CD4-positive, alpha-beta memory T cell (primary cell): Measurements from ENCODE around the gene MAGEB2. TPM values are rescaled to one million over a fixed set of nuclear protein-coding genes. Genes with fewer than 3 reads are reported as not detected.
"Not testable (repeated sequence)": the region's sequence is repeated elsewhere in the genome, so short reads cannot be mapped to it uniquely, and the experiment has no call there.

Source experiments
- CTCF ChIA-PET: fragments of 350-600 bp; sonication (Branson Sonifier 250); formaldehyde crosslinking; loops from one replicate; lab custom pipeline; 2021; ENCODE audit warnings: inconsistent platforms; ENCODE audit not compliant: partially characterized antibody; lab: Charles Lee
- POLR2A ChIA-PET: fragments of 350-600 bp; sonication (Branson Sonifier 250); formaldehyde crosslinking; loops from one replicate; lab custom pipeline; 2021; ENCODE audit not compliant: partially characterized antibody; lab: Charles Lee
- DNase-seq, 5 donors: peaks; one replicate each; pipeline versions ENCODE4 v3.0.0 to v3.0.0-alpha.2; 2020 to 2022; ENCODE audit warnings: mixed read lengths in 1 of 5
- H3K27ac ChIP-seq: one replicate; pipeline ENCODE4 v1.7.0; 2013; ENCODE audit warnings: low read depth, low read length
- H3K27me3 ChIP-seq: 2 replicates; pipeline ENCODE4 v1.7.0; 2013; ENCODE audit warnings: mild to moderate bottlenecking, low read length, moderate library complexity; ENCODE audit not compliant: insufficient read depth
- H3K36me3 ChIP-seq: 2 replicates; pipeline ENCODE4 v1.7.0; 2013; ENCODE audit warnings: mild to moderate bottlenecking, low read length, moderate library complexity; ENCODE audit not compliant: insufficient read depth
- H3K4me1 ChIP-seq: 2 replicates; pipeline ENCODE4 v1.7.0; 2013; ENCODE audit warnings: mild to moderate bottlenecking, low read length, moderate library complexity; ENCODE audit not compliant: insufficient read depth
- H3K4me3 ChIP-seq, 2 donors: one replicate each; pipeline ENCODE4 v1.7.0; 2013; ENCODE audit warnings: low read length in 2 of 2, mild to moderate bottlenecking in 1 of 2
- H3K9me3 ChIP-seq, 2 donors: one replicate each; pipeline ENCODE4 v1.7.0; 2013; ENCODE audit warnings: low read length in 2 of 2, control low read depth in 1 of 2; ENCODE audit not compliant: control insufficient read depth in 1 of 2
- H3K27ac Mint-ChIP-seq, 7 donors: one replicate each; pipeline ENCODE4 v1.8.0; 2020 to 2021; ENCODE audit warnings: mixed read lengths in 7 of 7, mild to moderate bottlenecking in 6 of 7, inconsistent platforms in 3 of 7, moderate library complexity in 3 of 7
- H3K27me3 Mint-ChIP-seq, 2 donors: one replicate each; pipeline ENCODE4 v1.8.0; 2020 to 2021; ENCODE audit warnings: mixed read lengths in 2 of 2
- H3K36me3 Mint-ChIP-seq, 2 donors: one replicate each; pipeline ENCODE4 v1.8.0; 2020 to 2021; ENCODE audit warnings: mixed read lengths in 2 of 2, inconsistent platforms in 1 of 2, mild to moderate bottlenecking in 1 of 2
- H3K4me1 Mint-ChIP-seq, 4 donors: one replicate each; pipeline ENCODE4 v1.8.0; 2020 to 2021; ENCODE audit warnings: mixed read lengths in 4 of 4, mild to moderate bottlenecking in 1 of 4
- H3K4me3 Mint-ChIP-seq, 8 donors: one replicate each; pipeline ENCODE4 v1.8.0; 2020 to 2021; ENCODE audit warnings: mixed read lengths in 8 of 8, mild to moderate bottlenecking in 7 of 8, moderate library complexity in 6 of 8, inconsistent platforms in 3 of 8
- H3K9me3 Mint-ChIP-seq, 8 donors: one replicate each; pipeline ENCODE4 v1.8.0; 2020 to 2021; ENCODE audit warnings: mixed read lengths in 8 of 8, mild to moderate bottlenecking in 5 of 8, inconsistent platforms in 3 of 8, moderate library complexity in 1 of 8
- intact Hi-C: fragments of 100-400 bp; cut with micrococcal nuclease; formaldehyde crosslinking; loops from one replicate; pipeline ENCODE4 v1.15.1; 2023
- polyA plus RNA-seq, 2 donors: library from polyadenylated mRNA; unstranded; fragments of 300-500 nt; fragmentation: Illumina TruSeq; gene quantifications; one replicate each; pipeline ENCODE4 v1.2.3, GENCODE V29; 2021
- total RNA-seq, 2 experiments: library from RNA; stranded (reverse); gene quantifications; one replicate each; pipeline ENCODE4 v1.2.3, GENCODE V29; 2021

MAGEB2 gene, protein sequence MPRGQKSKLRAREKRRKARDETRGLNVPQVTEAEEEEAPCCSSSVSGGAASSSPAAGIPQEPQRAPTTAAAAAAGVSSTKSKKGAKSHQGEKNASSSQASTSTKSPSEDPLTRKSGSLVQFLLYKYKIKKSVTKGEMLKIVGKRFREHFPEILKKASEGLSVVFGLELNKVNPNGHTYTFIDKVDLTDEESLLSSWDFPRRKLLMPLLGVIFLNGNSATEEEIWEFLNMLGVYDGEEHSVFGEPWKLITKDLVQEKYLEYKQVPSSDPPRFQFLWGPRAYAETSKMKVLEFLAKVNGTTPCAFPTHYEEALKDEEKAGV
- not detected for total RNA-seq
- not detected for polyA plus RNA-seq

DNA sequence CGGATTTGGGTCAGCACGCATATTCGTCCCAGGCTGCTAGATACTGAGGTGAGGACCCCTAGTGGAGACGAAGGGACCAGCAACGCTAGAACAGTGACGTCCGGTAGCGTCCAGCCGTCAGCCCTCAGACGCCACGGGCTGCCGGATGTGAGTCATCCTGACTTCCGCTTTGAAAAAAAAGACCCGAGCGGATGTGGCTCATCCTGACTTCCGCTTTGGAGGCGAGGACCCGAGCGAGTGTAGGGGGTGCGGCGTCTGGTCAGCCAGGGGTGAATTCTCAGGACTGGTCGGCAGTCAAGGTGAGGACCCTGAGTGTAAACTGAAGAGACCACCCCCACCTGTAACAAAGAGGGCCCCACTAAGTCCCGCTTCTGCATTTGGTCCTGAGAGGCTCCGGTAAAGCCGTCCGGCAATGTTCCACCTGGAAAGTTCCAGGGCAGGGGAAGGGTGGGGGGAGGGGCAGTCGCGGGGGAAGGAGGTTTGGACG lies at the start of gene MAGEB2:
TSS of gene MAGEB2 (plus strand) at position 207 of the 487 bp plus-strand sequence. CDS start 3,018 bp downstream, outside the sequence.
- Histone ChIP-seq H3K4me3 (no peak within 1 kb of the TSS), H3K4me1 (no peaks in the 10 kb centered on the region), H3K9me3 (no peaks in the 10 kb centered on the region), H3K27ac (no peak within 1 kb of the TSS), H3K27me3 (no peaks in the 10 kb centered on the region), H3K36me3 (no peaks in the 10 kb centered on the region)
- CTCF ChIA-PET = no interaction called here
- H3K9me3 Mint-ChIP-seq = peaks cover 0 to 3% (median 0%) of the 10 kb centered on the region in 8 donors
- no peaks in the 10 kb centered on the region for H3K36me3 Mint-ChIP-seq
- peaks cover 0 to 2% of the 10 kb centered on the region in 2 donors for H3K27me3 Mint-ChIP-seq
- H3K27ac Mint-ChIP-seq = no peak within 1 kb of the TSS
- DNase-seq = no peak
- POLR2A ChIA-PET = no interaction called here
- H3K4me3 Mint-ChIP-seq = no peak within 1 kb of the TSS
- intact Hi-C loops = no loop called here
- no peaks in the 10 kb centered on the region for H3K4me1 Mint-ChIP-seq

DNA sequence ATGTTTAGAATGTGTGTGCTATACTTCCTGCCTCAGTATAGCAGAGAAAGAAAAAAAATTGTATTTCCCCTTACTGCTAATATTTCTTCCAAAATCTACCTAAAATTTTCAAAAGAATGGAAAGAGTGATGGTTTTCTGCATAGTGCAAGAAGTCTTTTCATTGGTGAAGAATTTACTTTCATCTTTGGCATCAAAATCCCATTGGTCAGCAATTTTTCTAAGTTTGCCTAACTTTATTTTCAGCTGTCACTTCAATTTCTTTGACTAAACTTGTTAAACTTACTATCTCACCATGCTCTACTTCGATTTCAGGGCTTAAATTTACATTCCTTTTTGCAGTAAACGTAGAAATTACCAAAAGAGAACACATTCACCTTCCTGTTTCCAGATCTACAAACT lies 44.5 kb upstream of the MAGEB2 start:
- Mint-ChIP-seq H3K4me3 (no peak overlapping the region), H3K36me3 (no peaks in the 10 kb centered on the region), H3K9me3 (no peaks in the 10 kb centered on the region), H3K4me1 (no peaks in the 10 kb centered on the region), H3K27me3 (no peaks in the 10 kb centered on the region), H3K27ac (no peak overlapping the region)
- H3K27me3 ChIP-seq = no peaks in the 10 kb centered on the region
- no peak overlapping the region for H3K4me3 ChIP-seq
- H3K27ac ChIP-seq = no peak overlapping the region
- CTCF ChIA-PET = no interaction called here
- no peaks in the 10 kb centered on the region for H3K4me1 ChIP-seq
- H3K9me3 ChIP-seq = no peaks in the 10 kb centered on the region
- POLR2A ChIA-PET = no interaction called here
- no peak for DNase-seq
- no peaks in the 10 kb centered on the region for H3K36me3 ChIP-seq
- intact Hi-C loops = no loop called here

DNA sequence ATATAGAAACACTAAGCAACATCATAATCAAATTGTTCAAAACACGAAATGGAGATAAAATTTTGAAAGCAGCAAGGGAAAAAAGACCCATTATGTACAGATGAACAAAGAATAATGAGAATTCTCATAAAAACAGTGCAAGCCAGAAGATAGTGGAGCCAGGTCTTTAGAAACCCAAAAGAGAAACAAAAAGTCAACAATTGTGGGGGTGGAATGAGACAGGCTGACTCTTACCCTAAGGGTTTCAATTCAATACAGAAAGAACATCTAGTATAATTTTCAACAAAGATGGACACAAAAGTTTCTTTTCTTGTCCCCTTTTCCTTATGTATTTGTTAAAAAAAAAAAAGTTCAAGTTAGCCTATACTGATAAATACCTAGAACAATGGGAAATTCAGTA lies 34.0 kb upstream of the MAGEB2 start:
- no peak for DNase-seq
- intact Hi-C loops = no loop called here
- Histone ChIP-seq H3K27me3 (no peaks in the 10 kb centered on the region), H3K4me1 (no peaks in the 10 kb centered on the region), H3K36me3 (no peaks in the 10 kb centered on the region), H3K9me3 (no peaks in the 10 kb centered on the region), H3K4me3 (no peak overlapping the region), H3K27ac (no peak overlapping the region)
- no peaks in the 10 kb centered on the region for H3K4me1 Mint-ChIP-seq
- peaks cover 0 to 4% (median 0%) of the 10 kb centered on the region in 8 donors for H3K9me3 Mint-ChIP-seq
- H3K27me3 Mint-ChIP-seq = peaks cover 0 to 6% of the 10 kb centered on the region in 2 donors
- H3K27ac Mint-ChIP-seq = no peak overlapping the region
- no peaks in the 10 kb centered on the region for H3K36me3 Mint-ChIP-seq
- H3K4me3 Mint-ChIP-seq = no peak overlapping the region
- CTCF ChIA-PET = no interaction called here
- POLR2A ChIA-PET = no interaction called here

DNA sequence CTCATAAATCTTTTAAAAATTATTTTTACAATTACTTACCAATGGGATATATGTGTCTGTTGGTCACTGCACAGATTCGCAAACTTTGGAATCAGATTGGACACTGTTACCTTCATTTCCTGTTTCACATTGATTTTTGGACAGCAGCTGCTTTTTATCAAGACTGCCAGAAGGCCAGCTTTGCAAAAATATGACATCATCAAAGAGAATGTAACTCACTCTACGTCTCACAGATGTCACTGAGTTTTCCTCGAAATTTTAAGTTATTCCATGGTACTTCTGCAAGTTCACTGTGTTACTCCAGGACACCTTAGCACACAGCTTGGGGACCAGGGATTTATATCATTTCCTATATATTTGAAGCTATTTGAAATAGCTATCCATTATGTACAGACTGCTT lies 31.8 kb upstream of the MAGEB2 start:
- Mint-ChIP-seq H3K36me3 (no peaks in the 10 kb centered on the region), H3K27me3 (peaks cover 0 to 6% of the 10 kb centered on the region in 2 donors), H3K9me3 (peaks cover 0 to 3% (median 0%) of the 10 kb centered on the region in 8 donors), H3K27ac (no peak overlapping the region), H3K4me1 (no peaks in the 10 kb centered on the region), H3K4me3 (no peak overlapping the region)
- CTCF ChIA-PET = no interaction called here
- Histone ChIP-seq H3K4me1 (no peaks in the 10 kb centered on the region), H3K27ac (no peak overlapping the region), H3K27me3 (no peaks in the 10 kb centered on the region), H3K36me3 (no peaks in the 10 kb centered on the region), H3K9me3 (no peaks in the 10 kb centered on the region), H3K4me3 (no peak overlapping the region)
- POLR2A ChIA-PET = no interaction called here
- DNase-seq = no peak
- intact Hi-C loops = no loop called here

DNA sequence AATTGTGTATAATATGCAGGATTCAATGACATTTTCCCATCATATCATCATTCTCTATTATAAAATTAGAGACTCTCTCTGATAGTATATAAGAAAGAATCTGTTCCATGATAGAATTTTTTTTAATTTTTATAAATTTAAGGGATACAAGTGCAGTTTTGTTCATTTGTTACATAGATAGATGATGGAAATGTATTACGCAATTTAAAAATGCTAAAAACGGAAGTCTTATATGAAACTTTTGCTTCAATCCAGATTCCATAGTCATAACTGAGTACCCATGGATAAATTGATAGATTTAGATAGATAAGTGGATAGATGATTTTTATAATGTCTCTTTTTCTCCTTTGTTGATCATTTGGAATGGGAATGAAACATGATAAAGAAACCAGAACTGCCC lies 24.9 kb upstream of the MAGEB2 start:
- no peak overlapping the region for H3K27ac ChIP-seq
- ChIA-PET POLR2A (no interaction called here), CTCF (no interaction called here)
- no peak overlapping the region for H3K4me3 ChIP-seq
- Mint-ChIP-seq H3K4me3 (no peak overlapping the region), H3K36me3 (no peaks in the 10 kb centered on the region), H3K4me1 (no peaks in the 10 kb centered on the region), H3K9me3 (no peaks in the 10 kb centered on the region), H3K27me3 (no peaks in the 10 kb centered on the region), H3K27ac (no peak overlapping the region)
- H3K36me3 ChIP-seq = no peaks in the 10 kb centered on the region
- H3K9me3 ChIP-seq = no peaks in the 10 kb centered on the region
- intact Hi-C loops = no loop called here
- H3K4me1 ChIP-seq = no peaks in the 10 kb centered on the region
- no peak for DNase-seq
- no peaks in the 10 kb centered on the region for H3K27me3 ChIP-seq

DNA sequence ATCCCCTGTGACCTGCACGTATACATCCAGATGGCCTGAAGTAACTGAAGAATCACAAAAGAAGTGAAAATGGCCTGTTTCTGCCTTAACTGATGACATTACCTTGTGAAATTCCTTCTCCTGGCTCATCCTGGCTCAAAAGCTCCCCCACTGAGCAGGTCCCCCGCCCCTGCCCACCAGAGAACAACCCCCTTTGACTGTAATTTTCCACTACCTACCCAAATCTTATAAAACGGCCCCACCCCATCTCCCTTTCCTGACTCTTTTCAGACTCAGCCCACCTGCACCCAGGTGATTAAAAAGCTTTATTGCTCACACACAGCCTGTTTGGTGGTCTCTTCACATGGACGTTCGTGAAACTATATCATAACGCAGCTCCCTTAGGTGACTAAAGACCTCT lies 21.5 kb upstream of the MAGEB2 start:
- H3K4me1 Mint-ChIP-seq, DNase-seq, H3K27ac ChIP-seq, CTCF ChIA-PET, H3K27ac Mint-ChIP-seq, H3K27me3 Mint-ChIP-seq, H3K4me1 ChIP-seq, POLR2A ChIA-PET, H3K4me3 Mint-ChIP-seq, H3K27me3 ChIP-seq, H3K36me3 Mint-ChIP-seq, H3K9me3 ChIP-seq, intact Hi-C loops, H3K36me3 ChIP-seq, H3K4me3 ChIP-seq, H3K9me3 Mint-ChIP-seq: not testable (repeated sequence)

DNA sequence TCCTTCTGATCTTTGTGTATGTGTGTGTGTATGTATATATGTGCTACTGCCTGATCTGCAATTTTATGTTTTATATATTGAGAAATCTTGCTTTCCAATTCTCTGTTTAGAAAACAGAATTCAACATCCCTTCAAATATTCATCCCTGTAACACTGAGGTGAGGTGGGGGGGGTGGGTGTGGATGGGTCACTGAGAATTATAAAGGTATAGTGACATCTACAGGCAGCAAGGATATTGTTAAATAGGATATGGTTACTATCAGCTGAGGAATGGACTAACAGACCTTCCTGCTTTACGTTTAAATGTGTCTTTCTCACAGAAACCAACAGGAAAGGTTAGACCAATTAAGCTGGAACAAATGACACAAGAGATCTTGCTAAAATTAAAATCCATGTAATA lies 19.0 kb upstream of the MAGEB2 start:
- H3K27me3 ChIP-seq = no peaks in the 10 kb centered on the region
- H3K27ac ChIP-seq = no peak overlapping the region
- no peaks in the 10 kb centered on the region for H3K9me3 Mint-ChIP-seq
- DNase-seq = no peak
- CTCF ChIA-PET = no interaction called here
- H3K4me1 ChIP-seq = no peaks in the 10 kb centered on the region
- no peak overlapping the region for H3K4me3 Mint-ChIP-seq
- H3K36me3 Mint-ChIP-seq = no peaks in the 10 kb centered on the region
- H3K36me3 ChIP-seq = no peaks in the 10 kb centered on the region
- H3K4me1 Mint-ChIP-seq = no peaks in the 10 kb centered on the region
- H3K27me3 Mint-ChIP-seq = no peaks in the 10 kb centered on the region
- no peak overlapping the region for H3K4me3 ChIP-seq
- intact Hi-C loops = no loop called here
- no peaks in the 10 kb centered on the region for H3K9me3 ChIP-seq
- POLR2A ChIA-PET = no interaction called here
- H3K27ac Mint-ChIP-seq = no peak overlapping the region
